Smooth muscle cell (in vitro differentiated cells): Measurements from ENCODE around the gene STH. TPM values are rescaled to one million over a fixed set of nuclear protein-coding genes. Genes with fewer than 3 reads are reported as not detected.

Experiments used
- DNase-seq: peaks from one replicate; lab custom pipeline; 2025; ENCODE audit not compliant: unreplicated experiment; lab: John Stamatoyannopoulos, UW
- H2AFZ ChIP-seq: fragments of 200-600 bp; sonication (generic); 2 replicates; pipeline ENCODE4 v1.6.0; 2016; ENCODE audit warnings: antibody characterized with exemption, low read depth, mild to moderate bottlenecking
- H3F3A ChIP-seq: fragments of 200-600 bp; sonication (generic); 2 replicates; pipeline ENCODE4 v1.6.0; 2017; ENCODE audit warnings: antibody characterized with exemption, low read depth
- H3K27ac ChIP-seq: fragments of 200-600 bp; sonication (generic); 2 replicates; pipeline ENCODE4 v1.5.1; 2016; ENCODE audit warnings: low read depth, mild to moderate bottlenecking
- H3K27me3 ChIP-seq: fragments of 200-600 bp; sonication (generic); 2 replicates; pipeline ENCODE4 v1.6.1; 2016; ENCODE audit warnings: low read depth, mild to moderate bottlenecking
- H3K36me3 ChIP-seq: fragments of 200-600 bp; sonication (generic); 2 replicates; pipeline ENCODE4 v1.5.1; 2016; ENCODE audit warnings: low read depth
- H3K4me1 ChIP-seq: fragments of 200-600 bp; sonication (generic); 2 replicates; pipeline ENCODE4 v1.5.1; 2016; ENCODE audit warnings: low read depth
- H3K4me2 ChIP-seq: fragments of 200-600 bp; sonication (generic); 2 replicates; pipeline ENCODE4 v1.6.0; 2016; ENCODE audit warnings: mild to moderate bottlenecking
- H3K4me3 ChIP-seq: fragments of 200-600 bp; sonication (generic); 2 replicates; pipeline ENCODE4 v1.5.1; 2016; ENCODE audit warnings: mild to moderate bottlenecking
- H3K79me2 ChIP-seq: fragments of 200-600 bp; sonication (generic); 2 replicates; pipeline ENCODE4 v1.6.0; 2016; ENCODE audit warnings: low read depth, mild to moderate bottlenecking
- H3K9ac ChIP-seq: fragments of 200-600 bp; sonication (generic); 2 replicates; pipeline ENCODE4 v1.6.0; 2016; ENCODE audit warnings: low read depth
- H3K9me3 ChIP-seq: fragments of 200-600 bp; sonication (generic); replicated peaks from 2 replicates; pipeline ENCODE4 v1.5.1; 2016; ENCODE audit warnings: low read depth
- H4K20me1 ChIP-seq: fragments of 200-600 bp; sonication (generic); 2 replicates; pipeline ENCODE4 v1.6.0; 2016; ENCODE audit warnings: low read depth
- CTCF ChIP-seq: fragments of 200-600 bp; sonication (generic); IDR thresholded peaks from 2 replicates; pipeline ENCODE4 v1.5.1; 2017; ENCODE audit warnings: borderline replicate concordance, mild to moderate bottlenecking, antibody characterized with exemption; ENCODE audit not compliant: insufficient read depth, poor library complexity, severe bottlenecking
- WGBS: methylation state at CpG from one replicate; pipeline ENCODE4 v1.1.7; 2016; ENCODE audit warnings: low lambda C conversion rate; 5-methylcytosine and 5-hydroxymethylcytosine counted together
- polyA plus RNA-seq: library from polyadenylated mRNA; unstranded; fragments of >200 nt; fragmentation: Nextera tagmentation; extraction: Ambion mirVana; gene quantifications from 2 replicates; pipeline ENCODE4 v1.2.1, GENCODE V29; 2016
- total RNA-seq: library from RNA; depleted of rRNA; stranded (reverse); fragments of >200 nt; gene quantifications from 2 replicates; pipeline ENCODE4 v1.2.3, GENCODE V29; 2014

Gene STH
- not detected in 2 replicates for total RNA-seq
- 0.78 TPM in 1 of 2 replicates, not detected in the other for polyA plus RNA-seq

- no peak for TF ChIP-seq CTCF
- no peak within 1 kb of the TSS for H3K4me3 ChIP-seq
- no peak within 1 kb of the TSS for H3K9ac ChIP-seq
- no peak within 1 kb of the TSS for H3K4me2 ChIP-seq
- 90% methylated on average over 8 of the region's 8 CpGs for WGBS
- no peaks in the 10 kb centered on the region for H3K79me2 ChIP-seq
- no peak within 1 kb of the TSS for H2AFZ ChIP-seq
- H3K27me3 ChIP-seq = no peaks in the 10 kb centered on the region
- no peaks in the 10 kb centered on the region for H3K9me3 ChIP-seq
- H3F3A ChIP-seq = no peaks in the 10 kb centered on the region
- DNase-seq = no peak
- H3K36me3 ChIP-seq = no peaks in the 10 kb centered on the region
- H4K20me1 ChIP-seq = no peaks in the 10 kb centered on the region
- H3K4me1 ChIP-seq = no peaks in the 10 kb centered on the region
- no peak within 1 kb of the TSS for H3K27ac ChIP-seq
Measured at GRCh38 chr17:45998987-45999899, at the start of gene STH. Gene STH (plus strand): TSS chr17:45999250. CDS start chr17:45999280, 30 bp downstream.

DNA sequence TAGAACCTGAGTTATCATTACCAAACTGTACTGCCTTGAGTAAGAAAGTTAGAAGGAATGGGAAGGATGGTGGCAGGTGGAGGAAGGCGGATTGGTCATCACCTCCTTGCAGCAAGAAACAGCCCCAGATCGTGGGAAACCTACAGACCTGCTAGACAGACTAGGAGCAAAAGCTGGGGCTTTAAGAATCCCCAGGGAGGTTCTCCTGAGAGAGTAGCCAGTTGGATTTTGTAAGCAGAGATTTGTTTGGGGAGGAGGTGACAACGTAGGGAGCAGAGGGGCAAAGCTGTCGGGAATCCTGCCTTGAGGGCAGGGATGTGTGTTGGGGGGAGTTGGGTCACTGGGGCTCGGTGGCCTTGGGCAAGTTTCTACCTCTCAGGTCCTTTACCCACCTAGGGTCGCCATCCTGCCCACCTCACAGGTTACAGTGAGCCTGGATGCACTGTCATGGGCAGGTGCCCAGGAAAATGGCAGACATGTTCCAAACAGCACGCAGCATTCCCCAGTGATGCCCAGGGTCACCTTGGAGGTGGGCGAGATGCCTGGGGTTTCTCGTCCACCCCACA, 49.2 kb upstream of the STH start:
- DNase-seq = no peak
- H3K9me3 ChIP-seq = no peaks in the 10 kb centered on the region
- H3K79me2 ChIP-seq = no peaks in the 10 kb centered on the region
- H3F3A ChIP-seq = peaks cover 8% of the 10 kb centered on the region
- no peaks in the 10 kb centered on the region for H3K27me3 ChIP-seq
- WGBS = 78% methylated on average over 9 of the region's 9 CpGs
- no peak for TF ChIP-seq CTCF
- no peaks in the 10 kb centered on the region for H3K36me3 ChIP-seq
- no peak overlapping the region for H3K4me3 ChIP-seq
- H3K4me1 ChIP-seq = peaks cover 5% of the 10 kb centered on the region
- H3K9ac ChIP-seq = no peak overlapping the region
- no peak overlapping the region for H3K27ac ChIP-seq
- no peak overlapping the region for H3K4me2 ChIP-seq
- no peaks in the 10 kb centered on the region for H4K20me1 ChIP-seq
- no peak overlapping the region for H2AFZ ChIP-seq

DNA sequence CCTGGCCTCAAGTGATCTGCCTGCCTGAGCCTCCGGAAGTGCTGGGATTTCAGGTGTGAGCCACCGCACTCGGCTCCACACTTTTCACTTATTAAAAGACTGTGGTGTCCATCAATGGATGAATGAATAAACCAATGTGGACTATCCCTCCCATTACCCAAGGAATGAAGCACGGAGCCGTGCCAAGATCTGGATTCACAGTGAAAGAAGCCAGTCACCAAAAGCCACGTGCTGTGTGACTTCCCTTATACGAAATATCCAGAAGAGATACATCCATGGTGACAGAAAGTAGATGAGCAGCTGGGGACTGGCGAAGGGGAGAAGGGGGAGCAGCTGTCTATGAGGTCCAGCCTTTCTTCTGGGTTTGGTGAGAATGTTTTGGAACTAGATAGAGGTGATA, 48.2 kb upstream of the STH start:
- TF ChIP-seq CTCF = no peak
- 76% methylated on average over 8 of the region's 8 CpGs for WGBS
- H3F3A ChIP-seq = peaks cover 8% of the 10 kb centered on the region
- H3K9ac ChIP-seq = no peak overlapping the region
- no peak overlapping the region for H2AFZ ChIP-seq
- no peaks in the 10 kb centered on the region for H3K27me3 ChIP-seq
- H4K20me1 ChIP-seq = no peaks in the 10 kb centered on the region
- peaks cover 5% of the 10 kb centered on the region for H3K4me1 ChIP-seq
- H3K4me2 ChIP-seq = peak overlapping the region; percentile 80
- H3K9me3 ChIP-seq = no peaks in the 10 kb centered on the region
- H3K79me2 ChIP-seq = no peaks in the 10 kb centered on the region
- H3K36me3 ChIP-seq = no peaks in the 10 kb centered on the region
- peak overlapping the region; percentile 90 for H3K27ac ChIP-seq
- no peak for DNase-seq
- no peak overlapping the region for H3K4me3 ChIP-seq
